GM12865 (cell line): Measurements from ENCODE around the gene ENPP1.
"Not testable (repeated sequence)": the region's sequence is repeated elsewhere in the genome, so short reads cannot be mapped to it uniquely, and the experiment has no call there.

Source experiments
- DNase-seq: peaks from one replicate; pipeline ENCODE4 v3.0.0; 2010; ENCODE audit warnings: low read depth
- H3K4me3 ChIP-seq: 2 replicates; pipeline ENCODE4 v1.5.1; 2011; ENCODE audit warnings: mild to moderate bottlenecking, low read depth, low read length, control low read depth
- CTCF ChIP-seq: IDR thresholded peaks from 2 replicates; pipeline ENCODE4 v1.5.1; 2011; ENCODE audit warnings: low read length, control low read depth, low read depth, inconsistent platforms; ENCODE audit not compliant: insufficient read depth; ENCODE audit errors: missing control alignments

The ENPP1 gene

GRCh38 chr6:131894493-131895424 lies 86.9 kb downstream of the ENPP1 start:
- DNase-seq: peak; percentile 9
- TF ChIP-seq CTCF: no peak
- no peak overlapping the region for H3K4me3 ChIP-seq

DNA sequence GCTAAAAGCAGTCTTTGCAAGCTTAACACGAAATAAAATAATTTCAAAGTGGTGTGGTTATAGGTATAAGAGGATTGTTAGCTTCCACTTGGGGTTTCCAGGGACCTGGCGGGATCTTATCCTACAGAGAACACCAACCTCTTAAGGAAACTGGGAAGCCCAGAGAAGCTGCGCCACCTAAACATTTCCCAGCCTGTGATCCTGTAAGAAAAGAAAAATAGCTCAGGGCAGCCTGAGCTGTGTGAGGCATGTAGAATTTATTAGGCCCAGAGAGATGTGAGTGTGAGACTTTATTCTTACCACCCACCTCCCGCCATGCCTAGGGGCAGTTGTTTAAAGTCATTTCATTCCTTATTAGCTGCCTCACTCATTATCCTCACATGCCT lies 89.2 kb downstream of the ENPP1 start:
- no peak overlapping the region for H3K4me3 ChIP-seq
- no peak for TF ChIP-seq CTCF
- no peak for DNase-seq

DNA sequence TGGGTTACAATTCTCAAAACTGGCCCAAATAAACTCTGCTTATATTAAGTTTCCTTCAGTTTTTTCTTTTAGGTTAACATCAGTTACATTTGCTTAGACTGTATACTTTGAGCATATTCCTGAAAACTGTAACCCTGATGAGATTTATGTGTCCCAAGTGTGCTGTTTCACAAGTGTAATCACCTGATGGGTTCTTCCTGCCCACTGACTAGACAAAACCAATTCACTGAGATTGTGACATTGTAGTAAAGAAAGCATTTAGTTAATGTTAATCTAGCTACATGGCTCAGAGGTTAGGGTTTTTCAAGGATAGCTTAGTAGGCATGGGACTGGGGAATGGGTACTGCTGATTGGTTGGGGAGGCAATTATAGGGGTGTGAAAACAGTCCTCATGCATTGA lies 89.8 kb downstream of the ENPP1 start:
- no peak overlapping the region for H3K4me3 ChIP-seq
- no peak for DNase-seq
- no peak for TF ChIP-seq CTCF

GRCh38 chr6:131898718-131899117 lies 90.9 kb downstream of the ENPP1 start:
- H3K4me3 ChIP-seq: no peak overlapping the region
- no peak for DNase-seq
- TF ChIP-seq CTCF: no peak

DNA sequence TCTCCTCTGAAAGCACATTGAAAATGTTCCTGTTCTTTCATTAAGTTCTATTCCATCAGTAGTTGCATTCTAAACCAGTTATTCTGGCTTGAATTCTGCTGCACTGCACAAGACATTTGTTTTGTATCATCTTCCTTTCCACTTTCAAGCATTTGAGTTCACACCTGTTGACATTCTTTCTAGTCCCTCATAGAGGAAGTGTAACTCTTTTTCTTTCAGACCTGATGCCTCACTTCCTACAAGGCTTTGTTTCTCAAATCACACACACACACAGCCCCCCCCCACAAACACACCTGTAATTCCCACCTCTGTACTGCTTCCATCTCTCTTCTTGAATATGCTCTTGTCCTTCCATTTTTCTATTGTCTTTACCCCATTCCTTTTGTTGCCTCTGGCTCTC lies 92.4 kb downstream of the ENPP1 start:
- DNase-seq: no peak
- no peak overlapping the region for H3K4me3 ChIP-seq
- TF ChIP-seq CTCF: no peak

DNA sequence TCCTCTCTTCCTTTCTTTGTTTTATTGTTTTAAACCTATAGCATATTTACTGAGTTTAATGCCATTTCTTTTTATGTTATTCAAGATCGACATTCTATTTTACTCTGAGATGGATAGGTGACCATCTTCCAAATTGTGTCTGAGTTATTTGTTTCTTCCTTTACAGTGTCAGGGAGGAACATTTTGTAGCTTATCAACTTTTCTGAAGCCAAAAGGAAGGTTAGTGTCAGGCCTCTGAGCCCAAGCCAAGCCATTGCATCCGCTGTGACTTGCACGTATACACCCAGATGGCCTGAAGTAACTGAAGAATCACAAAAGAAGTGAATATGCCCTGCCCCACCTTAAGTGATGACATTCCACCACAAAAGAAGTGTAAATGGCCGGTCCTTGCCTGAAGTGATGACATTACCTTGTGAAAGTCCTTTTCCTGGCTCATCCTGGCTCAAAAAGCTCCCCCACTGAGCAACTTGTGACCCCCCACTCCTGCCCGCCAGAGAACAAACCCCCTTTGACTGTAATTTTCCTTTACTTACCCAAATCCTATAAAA lies 93.6 kb downstream of the ENPP1 start:
- not testable (repeated sequence) for H3K4me3 ChIP-seq, DNase-seq

DNA sequence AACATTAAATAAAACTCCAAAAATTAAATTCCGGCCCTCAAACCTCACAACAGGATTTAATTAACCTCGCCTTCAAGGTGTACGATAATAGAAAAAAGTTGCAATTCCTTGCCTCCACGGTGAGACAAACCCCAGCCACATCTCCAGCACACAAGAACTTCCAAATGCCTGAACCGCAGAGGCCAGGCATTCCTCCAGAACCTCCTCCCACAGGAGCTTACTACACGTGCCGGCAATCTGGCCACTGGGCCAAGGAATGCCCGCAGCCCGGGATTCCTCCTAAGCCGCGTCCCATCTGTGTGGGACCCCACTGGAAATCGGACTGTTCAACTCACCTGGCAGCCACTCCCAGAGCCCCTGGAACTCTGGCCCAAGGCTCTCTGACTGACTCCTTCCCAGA lies 95.9 kb downstream of the ENPP1 start:
- not testable (repeated sequence) for H3K4me3 ChIP-seq, DNase-seq

- not testable (repeated sequence) for DNase-seq, H3K4me3 ChIP-seq
Measured at GRCh38 chr6:131908787-131909186, 101.0 kb downstream of the ENPP1 start.
